GM19372 (cell line): ENCODE results near the gene RPS6KA2.
A peak's percentile ranks its signal among the peaks of the same experiment; 100 is the strongest.

Experiments
- ATAC-seq: cut with Tn5 transposase; IDR thresholded peaks from one replicate; pipeline ENCODE4 v1.9.1; 2021; ENCODE audit warnings: mild to moderate bottlenecking, low read depth, moderate library complexity; ENCODE audit not compliant: unreplicated experiment

Gene RPS6KA2

DNA sequence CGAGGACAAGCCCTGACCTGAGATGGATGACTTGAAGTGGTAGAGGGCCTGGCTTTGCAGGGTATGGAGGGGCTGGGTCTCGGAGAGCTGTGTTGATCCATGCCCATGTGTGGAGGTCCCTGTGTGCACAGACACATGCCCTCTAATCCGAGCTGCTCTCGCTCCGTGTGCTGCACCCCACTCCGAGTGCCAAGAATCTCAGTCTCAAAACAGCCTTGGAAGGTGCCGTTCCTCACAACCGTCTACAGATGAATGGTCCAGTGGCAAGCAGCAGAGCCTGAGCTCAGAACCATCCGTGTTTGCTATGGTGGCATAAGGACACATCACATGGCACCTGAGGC, 133.0 kb downstream of the RPS6KA2 start:
- no peak for ATAC-seq

DNA sequence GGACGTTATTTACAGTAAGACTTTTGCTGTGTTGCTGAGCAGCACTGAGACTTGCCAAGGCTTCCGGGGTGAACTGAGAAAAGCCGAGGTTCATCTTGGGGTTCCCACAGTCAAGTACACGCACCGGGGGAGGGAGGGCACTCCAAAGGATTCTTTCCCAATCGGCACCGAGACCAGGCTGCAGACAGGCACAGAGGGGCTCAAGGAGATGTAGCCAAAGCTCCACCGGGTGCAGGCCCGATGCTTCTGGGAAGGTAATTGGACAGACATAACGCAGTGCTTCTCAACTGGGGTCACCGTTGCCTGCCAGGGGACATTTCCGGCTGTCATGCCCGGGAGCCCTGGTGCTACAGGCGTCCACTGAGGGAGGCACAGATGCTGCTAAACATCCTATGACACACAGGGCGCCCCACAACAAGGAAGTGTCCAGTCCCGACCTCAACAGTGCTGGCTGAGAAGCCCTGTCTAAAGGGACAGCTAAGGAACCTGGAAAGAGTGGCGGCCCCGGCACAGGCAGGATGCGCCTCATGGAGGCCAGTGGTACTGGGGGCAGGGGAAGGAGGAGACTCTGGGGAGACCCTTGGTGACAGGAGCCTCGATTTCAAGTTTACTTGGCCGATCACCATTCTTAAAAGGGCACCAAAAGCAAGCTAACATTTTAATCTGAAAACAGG, 133.5 kb downstream of the RPS6KA2 start:
- ATAC-seq = no peak

DNA sequence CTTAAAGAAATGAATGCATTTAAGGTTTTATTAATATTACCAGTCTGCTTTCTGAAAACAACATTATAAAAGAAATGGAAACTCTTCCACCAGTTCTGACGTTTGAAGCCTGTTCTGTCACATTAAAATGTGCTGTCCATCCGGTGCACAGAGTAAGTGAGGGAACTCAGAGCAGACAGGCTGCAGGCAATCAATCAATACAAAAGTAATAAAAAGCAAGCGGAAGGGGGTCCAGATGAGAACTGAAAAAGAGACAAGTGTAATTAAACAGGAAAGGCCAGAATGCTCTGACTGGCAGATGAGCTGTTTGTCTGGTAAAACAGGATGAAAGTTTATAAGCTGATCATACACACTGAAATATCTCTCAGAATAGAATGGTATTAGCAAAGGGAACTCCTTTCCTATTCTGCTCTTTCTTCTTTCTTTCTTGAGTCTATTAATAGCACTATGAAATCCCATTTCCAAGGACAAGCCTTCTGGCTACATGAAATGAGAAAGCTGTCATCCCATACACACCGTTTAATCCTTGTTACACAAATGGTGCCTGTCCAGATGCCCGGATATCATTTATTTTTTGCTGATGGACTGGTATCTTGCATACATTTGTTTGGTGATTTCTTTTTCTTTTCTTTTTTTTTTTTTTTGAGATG, 134.8 kb downstream of the RPS6KA2 start:
- ATAC-seq = no peak

GRCh38 chr6:166490671-166491500, 136.2 kb downstream of the RPS6KA2 start:
- no peak for ATAC-seq

DNA sequence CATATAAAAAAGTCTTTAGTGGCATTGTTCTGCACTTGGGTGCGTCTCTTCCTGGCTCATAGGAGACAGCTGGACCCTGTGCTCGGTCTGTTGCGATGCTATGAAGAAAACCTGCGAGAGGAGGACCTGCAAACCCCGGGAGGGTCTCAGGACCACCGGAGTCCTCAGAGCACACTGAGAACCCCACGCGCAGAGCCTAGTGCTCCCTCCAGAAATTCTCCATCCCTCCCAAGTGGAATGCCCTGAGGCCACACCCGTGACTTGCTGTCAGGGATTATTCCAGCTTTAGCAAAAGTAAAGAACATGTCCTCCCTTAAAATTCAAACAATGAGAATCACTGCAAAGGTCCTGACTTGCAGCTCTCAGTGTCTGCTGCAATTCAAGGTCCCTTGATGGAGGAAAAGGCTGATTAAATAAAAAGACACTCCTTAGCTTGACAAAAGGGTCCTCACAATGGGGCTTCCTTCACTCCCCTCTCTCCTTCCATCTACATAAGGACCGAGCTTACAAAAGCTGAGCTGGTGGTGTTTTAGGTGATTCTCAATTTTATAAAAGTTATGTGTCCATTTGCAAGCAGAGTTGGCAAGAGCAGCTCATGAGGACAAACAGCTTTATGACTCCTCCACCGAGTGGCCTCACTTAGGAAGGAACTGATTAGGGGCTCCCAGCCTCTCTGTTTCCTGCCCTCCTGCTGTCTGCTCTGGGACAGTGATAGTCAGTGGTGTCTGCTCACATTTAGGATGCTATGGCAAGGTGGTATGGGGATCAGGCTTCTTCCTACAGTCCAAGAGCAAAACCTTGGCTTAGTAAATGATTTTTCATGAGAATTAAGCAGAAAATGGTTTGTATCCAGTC, 137.5 kb downstream of the RPS6KA2 start:
- ATAC-seq = no peak

- ATAC-seq = no peak
Observed at GRCh38 chr6:166488701-166489100, 138.3 kb downstream of the RPS6KA2 start.

GRCh38 chr6:166488076-166488685, 138.9 kb downstream of the RPS6KA2 start:
- ATAC-seq = peak; percentile 94

DNA sequence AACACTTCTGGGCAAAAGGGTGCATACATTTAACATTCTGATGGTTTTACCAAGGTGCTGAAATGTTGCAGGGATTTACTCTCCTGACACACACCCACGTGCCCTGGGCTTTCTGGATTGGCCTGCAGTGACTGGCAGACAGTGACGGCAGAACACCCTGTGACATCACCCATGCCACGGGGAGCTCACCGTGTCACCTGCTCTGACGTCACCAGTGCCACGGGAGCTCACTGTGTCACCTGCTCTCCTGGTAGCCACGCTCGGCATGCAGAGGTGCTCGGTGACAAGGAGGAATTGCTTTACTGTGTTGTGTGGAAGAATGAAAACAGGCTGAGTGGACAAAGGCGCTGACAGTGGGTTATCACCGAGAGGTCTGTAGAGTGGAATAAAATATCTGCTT, 139.9 kb downstream of the RPS6KA2 start:
- ATAC-seq = no peak

DNA sequence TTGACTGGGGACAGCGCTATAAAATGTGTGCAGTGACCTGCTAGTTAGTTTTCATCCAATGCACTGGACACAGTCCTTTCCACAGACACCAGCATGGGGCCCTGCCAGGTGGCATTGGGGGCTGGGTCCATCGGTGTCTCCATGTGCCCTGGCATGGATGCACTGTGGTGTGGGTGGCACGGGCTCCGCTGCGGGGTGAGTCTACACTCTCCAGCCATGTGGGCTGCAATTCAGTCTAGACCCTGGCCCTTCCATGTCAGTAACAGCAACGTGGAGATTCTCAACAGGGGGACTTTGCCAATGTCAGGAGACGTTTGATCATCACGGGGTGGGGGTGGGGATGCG, 140.5 kb downstream of the RPS6KA2 start:
- ATAC-seq = no peak

DNA sequence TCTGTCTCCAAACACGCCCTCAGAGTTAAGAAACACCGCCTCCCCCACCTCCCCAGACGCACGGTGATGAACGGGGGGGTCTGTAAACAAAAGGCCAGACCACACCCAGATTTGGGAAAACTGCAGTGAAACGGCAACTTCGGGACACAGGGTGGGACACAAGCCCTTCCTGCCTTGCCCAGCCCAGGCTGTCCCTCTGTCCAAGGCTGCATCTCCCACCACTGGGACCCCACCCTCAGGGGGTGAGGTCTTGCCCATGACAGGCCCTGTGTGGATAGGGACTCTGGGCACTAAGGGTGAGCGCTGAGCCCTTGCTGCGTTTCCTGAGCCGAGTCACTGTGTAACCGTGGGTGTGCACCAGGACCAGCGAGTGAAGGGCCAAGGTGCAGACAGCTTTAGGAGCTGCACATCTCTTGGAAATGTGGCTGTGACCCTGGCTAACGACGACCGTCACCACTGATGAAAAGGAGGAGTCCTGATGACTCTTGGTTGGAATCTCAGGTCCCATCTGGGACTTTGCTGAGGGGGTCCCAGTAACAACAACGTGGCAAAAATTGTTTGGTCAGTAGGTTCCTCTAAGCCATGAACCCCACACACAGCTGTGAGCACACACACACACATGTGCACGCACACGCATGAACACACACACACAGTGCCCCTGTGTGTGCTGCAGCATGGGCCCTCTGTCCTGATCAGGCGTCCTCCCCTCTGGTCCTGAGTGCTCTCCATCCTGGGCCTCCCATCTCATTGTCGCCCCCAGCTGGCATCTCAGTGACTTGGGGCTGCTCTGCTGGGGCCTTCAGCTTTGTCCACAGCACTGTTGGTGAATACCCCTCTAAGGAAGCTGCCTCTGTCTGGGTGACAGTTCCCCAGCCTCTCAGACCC, 141.2 kb downstream of the RPS6KA2 start:
- no peak for ATAC-seq

- ATAC-seq = no peak
Observed at GRCh38 chr6:166484863-166485262, 142.2 kb downstream of the RPS6KA2 start.

- no peak for ATAC-seq
Observed at GRCh38 chr6:166483573-166484250, 143.3 kb downstream of the RPS6KA2 start.

GRCh38 chr6:166483026-166483425, 144.0 kb downstream of the RPS6KA2 start:
- no peak for ATAC-seq

DNA sequence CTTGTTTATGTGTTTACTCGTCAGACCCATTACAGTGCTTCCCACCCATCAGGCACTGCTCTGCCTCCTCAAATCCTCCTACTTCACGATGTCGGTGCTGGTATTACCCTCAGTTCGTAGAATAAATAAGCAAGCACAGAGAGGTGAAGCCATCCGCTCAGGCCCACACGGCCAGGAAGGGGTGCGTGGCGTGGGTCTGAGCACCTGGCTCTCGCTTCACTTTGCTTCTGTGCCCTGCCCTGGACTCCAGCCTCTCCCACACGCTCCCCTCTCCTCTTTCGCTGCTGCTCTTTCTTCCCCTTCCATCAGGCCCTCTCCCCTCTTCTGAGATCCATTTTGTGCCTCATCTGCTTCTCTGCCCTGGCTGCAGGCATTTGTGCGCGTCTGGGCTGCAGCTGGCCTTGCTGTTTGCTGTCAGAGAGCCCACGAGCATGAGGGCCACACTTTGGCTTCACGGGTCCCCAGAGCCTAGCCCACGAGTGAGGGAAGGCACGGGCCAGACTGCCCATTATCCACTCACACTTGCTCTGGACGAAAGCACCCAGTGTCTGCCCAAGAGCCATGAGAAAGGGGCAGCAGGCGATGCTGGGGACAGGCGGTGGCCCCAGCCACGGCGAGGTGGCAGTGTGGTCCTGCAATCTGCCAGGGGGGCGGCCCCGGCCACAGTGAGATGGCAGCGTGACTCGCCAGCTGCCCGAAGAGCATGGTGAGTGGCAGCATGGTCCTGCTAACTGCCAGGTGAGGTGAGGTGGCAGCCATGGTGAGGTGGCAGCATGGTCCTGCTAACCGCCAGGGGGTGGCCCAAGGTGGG, 148.1 kb downstream of the RPS6KA2 start:
- ATAC-seq = no peak

DNA sequence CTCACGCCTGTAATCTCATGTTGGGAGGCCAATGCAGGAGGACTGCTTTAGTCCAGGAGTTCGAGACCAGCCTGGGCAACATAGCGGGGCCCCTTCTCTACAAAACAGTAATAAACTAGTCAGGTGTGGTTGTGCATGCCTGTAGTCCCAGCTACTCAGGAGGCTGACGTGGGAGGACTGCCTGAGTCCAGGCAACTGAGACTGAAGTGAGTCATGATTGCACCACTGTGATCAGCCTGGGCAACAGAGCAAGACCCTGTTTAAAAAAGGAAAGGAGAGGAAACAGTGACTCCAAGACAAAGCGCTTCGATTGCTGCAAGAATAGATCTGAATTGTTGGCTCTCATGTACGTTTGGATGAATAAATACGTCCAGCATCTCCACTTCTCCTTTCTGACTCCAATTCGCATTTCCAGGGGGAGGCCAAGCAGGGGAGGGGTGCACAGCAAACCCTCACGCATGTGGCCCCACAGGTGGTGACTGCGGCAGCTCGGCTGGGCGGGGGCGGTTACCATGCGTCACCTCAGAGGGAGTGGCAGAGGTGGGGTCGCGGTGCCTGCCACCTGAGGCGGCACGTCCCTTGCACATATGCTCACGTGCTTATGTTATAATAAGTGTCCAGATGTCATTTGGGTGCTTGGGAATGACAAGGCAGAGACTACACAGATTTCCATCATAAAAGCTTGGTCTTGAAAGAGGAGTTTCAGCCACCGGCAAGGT, 149.2 kb downstream of the RPS6KA2 start:
- ATAC-seq = no peak

DNA sequence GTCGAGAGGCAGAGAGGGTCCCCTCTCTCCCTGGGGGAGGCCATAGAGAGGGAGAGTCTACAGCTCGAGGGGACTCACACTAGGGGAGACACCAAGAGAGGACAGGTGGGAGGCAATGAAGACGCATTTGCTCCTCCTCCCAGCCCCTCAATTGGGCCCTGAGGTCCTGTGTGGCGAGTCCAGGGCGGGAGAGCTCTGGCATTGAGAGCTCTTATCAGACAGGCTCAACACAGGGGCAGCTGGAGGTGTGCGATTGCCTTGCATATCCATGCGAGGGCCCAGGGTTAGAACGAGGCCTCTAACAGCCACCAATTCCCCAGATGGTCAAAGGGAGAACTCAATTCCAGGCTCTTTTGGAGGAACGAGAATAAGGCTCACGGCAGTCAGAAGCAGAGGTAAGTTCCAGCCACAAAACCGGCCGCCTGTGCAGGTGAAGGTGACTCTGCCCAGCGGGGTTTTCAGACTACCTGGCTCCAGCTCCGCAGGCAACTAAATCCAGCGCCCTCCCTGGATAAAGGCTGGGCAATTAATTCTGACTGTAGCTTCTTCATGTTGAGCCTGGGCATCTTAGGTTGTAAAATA, 150.3 kb downstream of the RPS6KA2 start:
- no peak for ATAC-seq

- ATAC-seq = no peak
Observed at GRCh38 chr6:166476061-166476591, 150.9 kb downstream of the RPS6KA2 start.
